ENCODE data around the gene CCDC126. TPM values are rescaled to one million over a fixed set of nuclear protein-coding genes. Genes with fewer than 3 reads are reported as not detected.

Gene CCDC126
- total RNA-seq, 2 donors from 2014 or later: 9.4 to 14.7 TPM

- Mint-ChIP-seq H3K9me3 (no peaks in the 10 kb centered on the region), H3K27me3 (ENCODE audit: insufficient read depth) (no peaks in the 10 kb centered on the region), H3K4me3 (no peak overlapping the region), H3K36me3 (ENCODE audit: low read depth) (peaks cover 49% of the 10 kb centered on the region), H3K4me1 (no peaks in the 10 kb centered on the region), H3K27ac (no peak overlapping the region)
- no peaks in the 10 kb centered on the region for H3K27me3 ChIP-seq (ENCODE audit: control insufficient read depth, insufficient read depth, low read length, poor library complexity, severe bottlenecking)
- DNase-seq: no peak
- H3K9me3 ChIP-seq (ENCODE audit: control insufficient read depth, low read length): no peaks in the 10 kb centered on the region
- no peak overlapping the region for H3K27ac ChIP-seq (ENCODE audit: low read depth, low read length)
- H3K9ac ChIP-seq (ENCODE audit: extremely low read depth, low read length, poor library complexity, severe bottlenecking): no peak overlapping the region
- H3K4me3 ChIP-seq (ENCODE audit: low read length): no peak overlapping the region
- TF ChIP-seq, protein P1, sequence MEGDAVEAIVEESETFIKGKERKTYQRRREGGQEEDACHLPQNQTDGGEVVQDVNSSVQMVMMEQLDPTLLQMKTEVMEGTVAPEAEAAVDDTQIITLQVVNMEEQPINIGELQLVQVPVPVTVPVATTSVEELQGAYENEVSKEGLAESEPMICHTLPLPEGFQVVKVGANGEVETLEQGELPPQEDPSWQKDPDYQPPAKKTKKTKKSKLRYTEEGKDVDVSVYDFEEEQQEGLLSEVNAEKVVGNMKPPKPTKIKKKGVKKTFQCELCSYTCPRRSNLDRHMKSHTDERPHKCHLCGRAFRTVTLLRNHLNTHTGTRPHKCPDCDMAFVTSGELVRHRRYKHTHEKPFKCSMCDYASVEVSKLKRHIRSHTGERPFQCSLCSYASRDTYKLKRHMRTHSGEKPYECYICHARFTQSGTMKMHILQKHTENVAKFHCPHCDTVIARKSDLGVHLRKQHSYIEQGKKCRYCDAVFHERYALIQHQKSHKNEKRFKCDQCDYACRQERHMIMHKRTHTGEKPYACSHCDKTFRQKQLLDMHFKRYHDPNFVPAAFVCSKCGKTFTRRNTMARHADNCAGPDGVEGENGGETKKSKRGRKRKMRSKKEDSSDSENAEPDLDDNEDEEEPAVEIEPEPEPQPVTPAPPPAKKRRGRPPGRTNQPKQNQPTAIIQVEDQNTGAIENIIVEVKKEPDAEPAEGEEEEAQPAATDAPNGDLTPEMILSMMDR (conservative IDR thresholded peaks at IDR 0.05): no peak
- no peaks in the 10 kb centered on the region for H3K4me1 ChIP-seq (ENCODE audit: control insufficient read depth, insufficient read depth, low read length)
- no peaks in the 10 kb centered on the region for H3K36me3 ChIP-seq (ENCODE audit: control insufficient read depth, insufficient read depth, low read length)
- WGBS, 2 experiments (ENCODE audit: insufficient coverage in 1 of 2, insufficient read length in 1 of 2): 90 to 93% methylated on average over 3 of the region's 3 CpGs
Observed at GRCh38 chr7:23685731-23686130, 88.5 kb downstream of the CCDC126 start.

- Histone ChIP-seq H3K9ac (ENCODE audit: extremely low read depth, low read length, poor library complexity, severe bottlenecking) (no peak overlapping the region), H3K27ac (ENCODE audit: low read depth, low read length) (no peak overlapping the region), H3K4me3 (ENCODE audit: low read length) (no peak overlapping the region), H3K27me3 (ENCODE audit: control insufficient read depth, insufficient read depth, low read length, poor library complexity, severe bottlenecking) (no peaks in the 10 kb centered on the region), H3K4me1 (ENCODE audit: control insufficient read depth, insufficient read depth, low read length) (no peaks in the 10 kb centered on the region), H3K9me3 (ENCODE audit: control insufficient read depth, low read length) (no peaks in the 10 kb centered on the region), H3K36me3 (ENCODE audit: control insufficient read depth, insufficient read depth, low read length) (no peaks in the 10 kb centered on the region)
- H3K36me3 Mint-ChIP-seq (ENCODE audit: low read depth): peaks cover 52% of the 10 kb centered on the region
- H3K27me3 Mint-ChIP-seq (ENCODE audit: insufficient read depth): no peaks in the 10 kb centered on the region
- WGBS, 2 experiments (ENCODE audit: insufficient coverage in 1 of 2, insufficient read length in 1 of 2): 98% methylated on average over 2 of the region's 2 CpGs; no CpG with 5 or more reads in 1 of the 2 experiments
- H3K4me1 Mint-ChIP-seq: no peaks in the 10 kb centered on the region
- no peak overlapping the region for H3K27ac Mint-ChIP-seq
- DNase-seq: no peak
- TF ChIP-seq, protein P1 (conservative IDR thresholded peaks at IDR 0.05): no peak
- no peaks in the 10 kb centered on the region for H3K9me3 Mint-ChIP-seq
- H3K4me3 Mint-ChIP-seq: no peak overlapping the region
Observed at GRCh38 chr7:23687011-23687410, 89.8 kb downstream of the CCDC126 start.

GRCh38 chr7:23689165-23689564 is 92.0 kb downstream of the CCDC126 start:
- WGBS, 2 experiments (ENCODE audit: insufficient coverage in 1 of 2, insufficient read length in 1 of 2): 93 to 100% methylated on average over 2 to 4 of the region's 4 CpGs
- no peaks in the 10 kb centered on the region for H3K27me3 ChIP-seq (ENCODE audit: control insufficient read depth, insufficient read depth, low read length, poor library complexity, severe bottlenecking)
- no peaks in the 10 kb centered on the region for H3K36me3 ChIP-seq (ENCODE audit: control insufficient read depth, insufficient read depth, low read length)
- peaks cover 60% of the 10 kb centered on the region for H3K36me3 Mint-ChIP-seq (ENCODE audit: low read depth)
- H3K9me3 ChIP-seq (ENCODE audit: control insufficient read depth, low read length): no peaks in the 10 kb centered on the region
- H3K27me3 Mint-ChIP-seq (ENCODE audit: insufficient read depth): no peaks in the 10 kb centered on the region
- H3K9ac ChIP-seq (ENCODE audit: extremely low read depth, low read length, poor library complexity, severe bottlenecking): no peak overlapping the region
- TF ChIP-seq, protein P1 (conservative IDR thresholded peaks at IDR 0.05): no peak
- H3K27ac ChIP-seq (ENCODE audit: low read depth, low read length): no peak overlapping the region
- no peak overlapping the region for H3K4me3 Mint-ChIP-seq
- no peaks in the 10 kb centered on the region for H3K4me1 Mint-ChIP-seq
- H3K27ac Mint-ChIP-seq: no peak overlapping the region
- no peaks in the 10 kb centered on the region for H3K4me1 ChIP-seq (ENCODE audit: control insufficient read depth, insufficient read depth, low read length)
- no peak overlapping the region for H3K4me3 ChIP-seq (ENCODE audit: low read length)
- no peak for DNase-seq
- H3K9me3 Mint-ChIP-seq: peaks cover 8% of the 10 kb centered on the region

Data from endodermal cell (in vitro differentiated cells).